Lower leg skin (tissue), 3 donors: ENCODE data around the gene ARHGAP22.

Experiments
- CTCF ChIP-seq, 3 donors: fragments of 450-650 bp; IDR thresholded peaks; one replicate each; pipeline ENCODE4 v1.5.1; 2016; ENCODE audit warnings: antibody characterized with exemption in 3 of 3, mild to moderate bottlenecking in 3 of 3, moderate library complexity in 2 of 3
- POLR2A ChIP-seq, 2 donors: fragments of 450-650 bp; IDR thresholded peaks; one replicate each; pipeline ENCODE4 v1.6.1; 2016 to 2017; ENCODE audit warnings: antibody characterized with exemption in 2 of 2, mild to moderate bottlenecking in 1 of 2, moderate library complexity in 1 of 2

GRCh38 chr10:48470115-48470892 lies 134.6 kb downstream of the ARHGAP22 start:
- TF ChIP-seq CTCF (IDR thresholded peaks at IDR 0.05) (no peak), POLR2A (IDR thresholded peaks at IDR 0.05) (no peak)
